ENCODE results near the gene FRMD1.
A peak's percentile ranks its signal among the peaks of the same experiment; 100 is the strongest.

The FRMD1 gene

GRCh38 chr6:168125429-168126001, 46.5 kb upstream of the FRMD1 start (continued):
- TF ChIP-seq GFI1B (tag by site-specific recombination; IDR thresholded peaks at IDR 0.05), result no peak
- TF ChIP-seq ZSCAN23 (tag by site-specific recombination; IDR thresholded peaks at IDR 0.05), result no peak
- no peak for TF ChIP-seq ZNF707 (tag by site-specific recombination; IDR thresholded peaks at IDR 0.05)

GRCh38 chr6:168124921-168125320, 45.9 kb upstream of the FRMD1 start:
- no peaks in the 10 kb centered on the region for H3K9me3 ChIP-seq (ENCODE audit: control insufficient read depth, insufficient read depth, low read depth, low read length)
- no peak overlapping the region for H3K4me3 ChIP-seq (ENCODE audit: low read depth, low read length)
- TF ChIP-seq FEZF1 (tag by site-specific recombination; IDR thresholded peaks at IDR 0.05), result no peak
- no peak for TF ChIP-seq SP3 (tag by site-specific recombination; IDR thresholded peaks at IDR 0.05)
- no peak for TF ChIP-seq PBX3 (CRISPR knock-in tag; IDR thresholded peaks at IDR 0.05)
- TF ChIP-seq ZNF580 (tag by site-specific recombination; IDR thresholded peaks at IDR 0.05), result no peak
- no peak for TF ChIP-seq EGR2 (tag by site-specific recombination; IDR thresholded peaks at IDR 0.05; ENCODE audit: low read depth)
- 0 out of 2 replicates have a peak, but pooled peaks have one; percentile 19 for TF ChIP-seq PRDM10 (tag by site-specific recombination; IDR thresholded peaks at IDR 0.05)
- no peaks in the 10 kb centered on the region for H3K4me1 ChIP-seq (ENCODE audit: control insufficient read depth, insufficient read depth, low read length)
- no peak overlapping the region for H3K27ac ChIP-seq (ENCODE audit: extremely low read depth, low read depth, low read length)
- ChIA-PET CTCF (interaction anchor here (0.6 kb wide), 1 partner anchor 619 kb away, joined by 3 read pairs; no protein-coding TSS in a partner anchor), POLR2A (no interaction called here)
- H3K36me3 ChIP-seq (ENCODE audit: control insufficient read depth in 2 of 2, insufficient read depth in 1 of 2, low read length in 2 of 2), result no peaks in the 10 kb centered on the region

GRCh38 chr6:168124158-168124557, 45.1 kb upstream of the FRMD1 start:
- Histone ChIP-seq H3K4me1 (ENCODE audit: control insufficient read depth, insufficient read depth, low read length) (no peaks in the 10 kb centered on the region), H3K9me3 (ENCODE audit: control insufficient read depth, insufficient read depth, low read depth, low read length) (no peaks in the 10 kb centered on the region), H3K27ac (ENCODE audit: extremely low read depth, low read depth, low read length) (no peak overlapping the region), H3K36me3 (ENCODE audit: control insufficient read depth in 2 of 2, insufficient read depth in 1 of 2, low read length in 2 of 2) (no peaks in the 10 kb centered on the region), H3K4me3 (ENCODE audit: low read depth, low read length) (no peak overlapping the region)
- ChIA-PET CTCF (no interaction called here), POLR2A (no interaction called here)
- TF ChIP-seq ZNF133 (tag by site-specific recombination; IDR thresholded peaks at IDR 0.05), result no peak
- TF ChIP-seq ZNF529 (tag by site-specific recombination; IDR thresholded peaks at IDR 0.05; ENCODE audit: insufficient replicate concordance), result no peak
- no peak for TF ChIP-seq ZSCAN30 (tag by site-specific recombination; IDR thresholded peaks at IDR 0.05)
- TF ChIP-seq REPIN1 (tag by site-specific recombination; IDR thresholded peaks at IDR 0.05; ENCODE audit: low read depth), result no peak
- TF ChIP-seq ZNF555 (tag by site-specific recombination; conservative IDR thresholded peaks at IDR 0.05), result no peak
- TF ChIP-seq ZNF121 (tag by site-specific recombination; IDR thresholded peaks at IDR 0.05), result no peak
- TF ChIP-seq ZNF518A (tag by site-specific recombination; conservative IDR thresholded peaks at IDR 0.05; ENCODE audit: low read depth), result no peak
- no peak for TF ChIP-seq ZNF654 (tag by site-specific recombination; IDR thresholded peaks at IDR 0.05; ENCODE audit: low read depth)
- TF ChIP-seq ZNF2 (tag by site-specific recombination; IDR thresholded peaks at IDR 0.05), result no peak
- TF ChIP-seq ZNF548 (tag by site-specific recombination; IDR thresholded peaks at IDR 0.05), result no peak
- no peak for TF ChIP-seq MYNN (tag by site-specific recombination; IDR thresholded peaks at IDR 0.05; ENCODE audit: borderline replicate concordance)
- no peak for TF ChIP-seq ZBTB26 (tag by site-specific recombination; optimal IDR thresholded peaks at IDR 0.05)
- TF ChIP-seq ZBTB48 (tag by site-specific recombination; IDR thresholded peaks at IDR 0.05), result no peak
